ENCODE results near the gene XRCC4. TPM values are rescaled to one million over a fixed set of nuclear protein-coding genes. Genes with fewer than 3 reads are reported as not detected.

The XRCC4 gene
- total and polyA plus RNA-seq, 12 donors: 2.4 to 15.8 (median 6.3) TPM

DNA sequence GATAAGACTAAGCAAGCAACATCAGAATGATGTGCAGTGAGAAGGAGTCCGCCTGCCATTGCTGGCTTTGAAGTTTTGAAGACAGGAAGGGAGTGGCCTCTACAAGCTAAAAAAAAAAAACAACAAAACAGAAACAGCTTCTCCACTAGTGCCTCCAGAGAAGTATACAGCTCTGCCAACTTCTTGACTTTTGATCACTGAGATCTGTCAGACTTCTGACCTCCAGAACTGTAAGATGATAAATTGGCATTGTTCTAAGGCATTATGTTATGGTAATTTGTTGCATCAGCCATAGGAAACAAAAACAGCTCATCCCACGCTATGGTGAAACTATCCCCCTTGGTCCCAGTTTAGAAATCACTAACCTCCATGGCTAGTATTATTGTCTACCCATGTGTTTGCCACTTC is 263.2 kb downstream of the XRCC4 start:
- Histone ChIP-seq H3K4me1 (replicated peaks in 1 of 2) (peaks cover 0 to 13% of the 10 kb centered on the region in 2 donors), H3K27ac (no peak overlapping the region)
- WGBS, 4 donors: 42 to 49% (median 45%) methylated on average over 2 of the region's 2 CpGs

GRCh38 chr5:83341815-83342334 is 264.5 kb downstream of the XRCC4 start:
- no peaks in the 10 kb centered on the region for H3K27me3 ChIP-seq
- intact Hi-C loops (cut with DNase I): no loop called here
- no peak overlapping the region for H3K27ac ChIP-seq

More for the DNA sequence above, 263.2 kb downstream of the XRCC4 start:
- no peak overlapping the region for H3K4me3 ChIP-seq
- TF ChIP-seq, protein P1, sequence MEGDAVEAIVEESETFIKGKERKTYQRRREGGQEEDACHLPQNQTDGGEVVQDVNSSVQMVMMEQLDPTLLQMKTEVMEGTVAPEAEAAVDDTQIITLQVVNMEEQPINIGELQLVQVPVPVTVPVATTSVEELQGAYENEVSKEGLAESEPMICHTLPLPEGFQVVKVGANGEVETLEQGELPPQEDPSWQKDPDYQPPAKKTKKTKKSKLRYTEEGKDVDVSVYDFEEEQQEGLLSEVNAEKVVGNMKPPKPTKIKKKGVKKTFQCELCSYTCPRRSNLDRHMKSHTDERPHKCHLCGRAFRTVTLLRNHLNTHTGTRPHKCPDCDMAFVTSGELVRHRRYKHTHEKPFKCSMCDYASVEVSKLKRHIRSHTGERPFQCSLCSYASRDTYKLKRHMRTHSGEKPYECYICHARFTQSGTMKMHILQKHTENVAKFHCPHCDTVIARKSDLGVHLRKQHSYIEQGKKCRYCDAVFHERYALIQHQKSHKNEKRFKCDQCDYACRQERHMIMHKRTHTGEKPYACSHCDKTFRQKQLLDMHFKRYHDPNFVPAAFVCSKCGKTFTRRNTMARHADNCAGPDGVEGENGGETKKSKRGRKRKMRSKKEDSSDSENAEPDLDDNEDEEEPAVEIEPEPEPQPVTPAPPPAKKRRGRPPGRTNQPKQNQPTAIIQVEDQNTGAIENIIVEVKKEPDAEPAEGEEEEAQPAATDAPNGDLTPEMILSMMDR (IDR thresholded peaks at IDR 0.05): no peak
- no peak for TF ChIP-seq POLR2A (IDR thresholded peaks at IDR 0.05)
- intact Hi-C loops (cut with DNase I): no loop called here
- H3K36me3 ChIP-seq (replicated peaks in 1 of 2): no peaks in the 10 kb centered on the region
- H3K9me3 ChIP-seq (replicated peaks in 1 of 3): no peaks in the 10 kb centered on the region
- no peak for DNase-seq
- H3K27me3 ChIP-seq: no peaks in the 10 kb centered on the region

DNA sequence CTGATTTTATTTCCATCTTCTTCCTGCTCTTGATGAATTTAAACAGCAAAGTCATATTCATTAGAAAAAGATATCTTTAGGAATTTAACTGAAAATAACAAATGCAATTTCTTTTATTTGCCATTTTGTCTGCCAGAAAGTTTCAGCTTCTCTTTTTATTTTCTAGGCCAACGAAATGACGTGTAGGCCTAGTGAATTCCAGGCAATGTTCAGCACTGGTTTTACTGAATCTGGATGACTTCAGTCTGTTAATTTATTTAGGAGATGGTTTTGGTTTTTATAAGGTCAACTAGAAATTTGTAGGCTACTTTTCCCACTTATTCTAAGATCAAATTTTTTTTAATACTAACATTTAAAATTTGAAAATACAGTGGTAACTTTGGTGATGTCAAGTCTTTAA is 265.1 kb downstream of the XRCC4 start:
- H3K9me3 ChIP-seq (replicated peaks in 1 of 3): no peaks in the 10 kb centered on the region
- H3K4me1 ChIP-seq (replicated peaks in 1 of 2): peaks cover 0 to 13% of the 10 kb centered on the region in 2 donors
- H3K4me3 ChIP-seq: no peak overlapping the region
- 51 to 74% (median 66%) methylated on average over 2 of the region's 2 CpGs for WGBS, 4 donors
- no peaks in the 10 kb centered on the region for H3K27me3 ChIP-seq
- no peak for TF ChIP-seq POLR2A (IDR thresholded peaks at IDR 0.05)
- TF ChIP-seq, protein P1 (IDR thresholded peaks at IDR 0.05): no peak
- no peak overlapping the region for H3K27ac ChIP-seq
- no peaks in the 10 kb centered on the region for H3K36me3 ChIP-seq (replicated peaks in 1 of 2)
- DNase-seq: no peak
- intact Hi-C loops (cut with DNase I): no loop called here

More at GRCh38 chr5:83341815-83342334, 264.5 kb downstream of the XRCC4 start:
- WGBS, 4 donors: 82 to 92% (median 88%) methylated on average over 3 of the region's 3 CpGs
- no peak for TF ChIP-seq POLR2A (IDR thresholded peaks at IDR 0.05)
- TF ChIP-seq, protein P1 (IDR thresholded peaks at IDR 0.05): no peak
- DNase-seq: no peak
- no peak overlapping the region for H3K4me3 ChIP-seq
- H3K9me3 ChIP-seq (replicated peaks in 1 of 3): no peaks in the 10 kb centered on the region
- H3K4me1 ChIP-seq (replicated peaks in 1 of 2): peaks cover 0 to 13% of the 10 kb centered on the region in 2 donors
- H3K36me3 ChIP-seq (replicated peaks in 1 of 2): no peaks in the 10 kb centered on the region

DNA sequence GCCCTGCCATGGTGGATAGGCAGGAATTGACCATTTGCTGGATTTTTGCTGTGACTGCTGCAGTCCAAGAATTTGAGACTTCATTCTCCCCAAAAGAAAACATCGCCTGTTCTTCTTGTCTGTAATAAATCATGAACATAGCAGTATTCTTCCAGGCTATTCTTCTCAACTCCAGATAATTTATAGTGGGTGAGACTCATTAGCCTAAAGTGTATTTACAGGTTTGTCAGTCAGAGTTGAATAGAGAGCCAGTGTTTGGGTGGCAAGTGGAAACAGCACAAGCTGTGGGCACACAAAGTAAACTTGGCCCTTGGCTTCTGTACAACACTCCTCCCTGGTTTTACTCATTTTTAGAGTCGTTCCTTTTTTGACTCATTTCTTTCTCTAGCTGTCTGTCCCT is 266.0 kb downstream of the XRCC4 start:
- H3K36me3 ChIP-seq (replicated peaks in 1 of 2): no peaks in the 10 kb centered on the region
- intact Hi-C loops (cut with DNase I): no loop called here
- no peak for DNase-seq
- H3K4me1 ChIP-seq (replicated peaks in 1 of 2): peaks cover 0 to 13% of the 10 kb centered on the region in 2 donors
- no peak overlapping the region for H3K27ac ChIP-seq
- no peaks in the 10 kb centered on the region for H3K9me3 ChIP-seq (replicated peaks in 1 of 3)
- H3K27me3 ChIP-seq: no peaks in the 10 kb centered on the region
- H3K4me3 ChIP-seq: no peak overlapping the region
- WGBS, 4 donors: 43 to 51% (median 45%) methylated on average over 2 of the region's 2 CpGs
- no peak for TF ChIP-seq POLR2A (IDR thresholded peaks at IDR 0.05)
- TF ChIP-seq, protein P1 (IDR thresholded peaks at IDR 0.05): no peak

Data from adrenal gland (tissue), 12 donors.